HG03571 (cell line): Measurements from ENCODE around the gene GPR15LG.
"Not testable (repeated sequence)": the region's sequence is repeated elsewhere in the genome, so short reads cannot be mapped to it uniquely, and the experiment has no call there.

Experiments used
- ATAC-seq: cut with Tn5 transposase; IDR thresholded peaks from one replicate; pipeline ENCODE4 v1.9.1; 2021; ENCODE audit not compliant: unreplicated experiment

Gene GPR15LG

GRCh38 chr10:84173501-84173929 lies at the start of gene GPR15LG:
Gene GPR15LG (plus strand): TSS chr10:84173801. CDS start chr10:84173852, 51 bp downstream.
- peak; percentile 66 for ATAC-seq

- ATAC-seq = not testable (repeated sequence)
Observed at GRCh38 chr10:84125910-84126784, 47.5 kb upstream of the GPR15LG start.

GRCh38 chr10:84126785-84127167 lies 46.8 kb upstream of the GPR15LG start:
- no peak for ATAC-seq

GRCh38 chr10:84135836-84136235 lies 37.8 kb upstream of the GPR15LG start:
- ATAC-seq = no peak

- no peak for ATAC-seq
Observed at GRCh38 chr10:84137811-84138210, 35.8 kb upstream of the GPR15LG start.

GRCh38 chr10:84138478-84139125 lies 35.0 kb upstream of the GPR15LG start:
- no peak for ATAC-seq

GRCh38 chr10:84139126-84140035 lies 34.2 kb upstream of the GPR15LG start, which contains the start of gene GHITM:
Gene GHITM (plus strand): TSS chr10:84139509. CDS start chr10:84141501, 1,992 bp downstream.
- peak; percentile 98 for ATAC-seq

GRCh38 chr10:84140036-84140379 lies 33.6 kb upstream of the GPR15LG start:
- peak; percentile 7 for ATAC-seq

GRCh38 chr10:84147347-84147746 lies 26.3 kb upstream of the GPR15LG start:
- ATAC-seq = no peak

GRCh38 chr10:84148006-84148597 lies 25.5 kb upstream of the GPR15LG start:
- not testable (repeated sequence) for ATAC-seq

- ATAC-seq = no peak
Observed at GRCh38 chr10:84149854-84150253, 23.7 kb upstream of the GPR15LG start.

- no peak for ATAC-seq
Observed at GRCh38 chr10:84152769-84153168, 20.8 kb upstream of the GPR15LG start.

- no peak for ATAC-seq
Observed at GRCh38 chr10:84155521-84155920, 18.1 kb upstream of the GPR15LG start.

- ATAC-seq = no peak
Observed at GRCh38 chr10:84156009-84156408, 17.6 kb upstream of the GPR15LG start.

GRCh38 chr10:84156768-84157167 lies 16.8 kb upstream of the GPR15LG start:
- no peak for ATAC-seq

GRCh38 chr10:84158061-84158460 lies 15.5 kb upstream of the GPR15LG start:
- ATAC-seq = no peak

- no peak for ATAC-seq
Observed at GRCh38 chr10:84158550-84158949, 15.1 kb upstream of the GPR15LG start.

- ATAC-seq = no peak
Observed at GRCh38 chr10:84159076-84159685, 14.4 kb upstream of the GPR15LG start.

GRCh38 chr10:84160663-84161362 lies 12.8 kb upstream of the GPR15LG start:
- no peak for ATAC-seq

GRCh38 chr10:84163996-84164395 lies 9.6 kb upstream of the GPR15LG start:
- ATAC-seq = no peak
